GM23338 (cell line): ENCODE data around the gene FAM76B.

ENCODE experiments used
- CREB1 ChIP-seq: fragments of 250-450 bp; sonication (Bioruptor Pico); IDR thresholded peaks from 2 replicates; pipeline ENCODE4 v1.5.0; 2020; ENCODE audit warnings: low read depth, mild to moderate bottlenecking, moderate library complexity
- EZH2 ChIP-seq: fragments of 200-600 bp; sonication (generic); IDR thresholded peaks from one replicate; pipeline ENCODE4 v1.8.0; 2017; ENCODE audit warnings: antibody characterized with exemption, mild to moderate bottlenecking, low read depth; ENCODE audit not compliant: unreplicated experiment
- EZH2phosphoT487 ChIP-seq: fragments of 200-600 bp; sonication (generic); IDR thresholded peaks from one replicate; pipeline ENCODE4 v1.8.1; 2018; ENCODE audit warnings: antibody characterized with exemption; ENCODE audit not compliant: unreplicated experiment
- JUNB ChIP-seq: IDR thresholded peaks from one replicate; pipeline ENCODE4 v1.6.1; 2016; ENCODE audit warnings: antibody characterized with exemption; ENCODE audit not compliant: unreplicated experiment
- NANOG ChIP-seq: IDR thresholded peaks from 2 replicates; pipeline ENCODE4 v1.6.1; 2016; ENCODE audit warnings: antibody characterized with exemption, borderline replicate concordance
- POLR2AphosphoS5 ChIP-seq: IDR thresholded peaks from 2 replicates; pipeline ENCODE4 v1.6.1; 2016; ENCODE audit warnings: antibody characterized with exemption, low read depth
- STAT1 ChIP-seq: IDR thresholded peaks from one replicate; pipeline ENCODE4 v1.6.1; 2016; ENCODE audit warnings: antibody characterized with exemption; ENCODE audit not compliant: unreplicated experiment
- ZNF331 ChIP-seq: fragments of 250-450 bp; sonication (Bioruptor Pico); IDR thresholded peaks from 2 replicates; pipeline ENCODE4 v1.5.0; 2020; ENCODE audit warnings: low read depth, mild to moderate bottlenecking, moderate library complexity
- TF ChIP-seq, protein P1 (sequence below), 2 experiments: fragments of 200-600 bp in 1 of 2; sonication (generic) in 1 of 2; conservative IDR thresholded peaks; 2 replicates each; pipeline versions ENCODE4 v1.5.1 to v1.6.1; 2016 to 2017; ENCODE audit warnings: antibody characterized with exemption in 2 of 2, low read depth in 2 of 2, mild to moderate bottlenecking in 2 of 2, moderate library complexity in 1 of 2
- TF ChIP-seq, protein P2 (sequence below): IDR thresholded peaks from one replicate; pipeline ENCODE4 v1.6.1; 2018; ENCODE audit warnings: antibody characterized with exemption; ENCODE audit not compliant: unreplicated experiment
- TF ChIP-seq, protein P3 (sequence below): fragments of 250-450 bp; sonication (Bioruptor Pico); IDR thresholded peaks from 2 replicates; pipeline ENCODE4 v1.5.0; 2020; ENCODE audit warnings: mild to moderate bottlenecking, moderate library complexity

DNA sequence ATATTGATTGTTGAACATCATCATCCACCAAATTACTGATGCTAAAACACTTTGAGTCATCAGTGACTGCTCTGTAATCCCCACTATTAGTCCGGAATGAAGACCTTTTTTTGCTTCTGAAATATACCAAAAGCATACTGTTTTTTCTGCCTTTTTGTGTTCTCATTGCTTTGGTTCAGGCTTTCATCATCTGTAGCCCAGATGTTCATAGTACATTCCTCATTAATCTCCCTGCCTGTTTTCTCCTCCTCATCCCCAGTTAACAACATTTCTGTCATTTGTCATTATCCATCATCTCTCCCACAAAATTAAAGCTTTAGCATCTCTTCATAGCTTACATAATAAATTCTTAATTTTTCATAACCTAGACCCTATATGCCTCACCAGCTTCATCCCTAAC lies 10.0 kb upstream of the FAM76B start:
- TF ChIP-seq, protein P1, sequence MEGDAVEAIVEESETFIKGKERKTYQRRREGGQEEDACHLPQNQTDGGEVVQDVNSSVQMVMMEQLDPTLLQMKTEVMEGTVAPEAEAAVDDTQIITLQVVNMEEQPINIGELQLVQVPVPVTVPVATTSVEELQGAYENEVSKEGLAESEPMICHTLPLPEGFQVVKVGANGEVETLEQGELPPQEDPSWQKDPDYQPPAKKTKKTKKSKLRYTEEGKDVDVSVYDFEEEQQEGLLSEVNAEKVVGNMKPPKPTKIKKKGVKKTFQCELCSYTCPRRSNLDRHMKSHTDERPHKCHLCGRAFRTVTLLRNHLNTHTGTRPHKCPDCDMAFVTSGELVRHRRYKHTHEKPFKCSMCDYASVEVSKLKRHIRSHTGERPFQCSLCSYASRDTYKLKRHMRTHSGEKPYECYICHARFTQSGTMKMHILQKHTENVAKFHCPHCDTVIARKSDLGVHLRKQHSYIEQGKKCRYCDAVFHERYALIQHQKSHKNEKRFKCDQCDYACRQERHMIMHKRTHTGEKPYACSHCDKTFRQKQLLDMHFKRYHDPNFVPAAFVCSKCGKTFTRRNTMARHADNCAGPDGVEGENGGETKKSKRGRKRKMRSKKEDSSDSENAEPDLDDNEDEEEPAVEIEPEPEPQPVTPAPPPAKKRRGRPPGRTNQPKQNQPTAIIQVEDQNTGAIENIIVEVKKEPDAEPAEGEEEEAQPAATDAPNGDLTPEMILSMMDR (conservative IDR thresholded peaks at IDR 0.05; ENCODE audit: low read depth in 2 of 2) = no peak
- no peak for TF ChIP-seq EZH2
- TF ChIP-seq POLR2AphosphoS5 = no peak
- no peak for TF ChIP-seq NANOG
- TF ChIP-seq EZH2phosphoT487 = no peak
- TF ChIP-seq CREB1 (CRISPR knock-in tag) = no peak
- TF ChIP-seq ZNF331 = no peak
- TF ChIP-seq, protein P2, sequence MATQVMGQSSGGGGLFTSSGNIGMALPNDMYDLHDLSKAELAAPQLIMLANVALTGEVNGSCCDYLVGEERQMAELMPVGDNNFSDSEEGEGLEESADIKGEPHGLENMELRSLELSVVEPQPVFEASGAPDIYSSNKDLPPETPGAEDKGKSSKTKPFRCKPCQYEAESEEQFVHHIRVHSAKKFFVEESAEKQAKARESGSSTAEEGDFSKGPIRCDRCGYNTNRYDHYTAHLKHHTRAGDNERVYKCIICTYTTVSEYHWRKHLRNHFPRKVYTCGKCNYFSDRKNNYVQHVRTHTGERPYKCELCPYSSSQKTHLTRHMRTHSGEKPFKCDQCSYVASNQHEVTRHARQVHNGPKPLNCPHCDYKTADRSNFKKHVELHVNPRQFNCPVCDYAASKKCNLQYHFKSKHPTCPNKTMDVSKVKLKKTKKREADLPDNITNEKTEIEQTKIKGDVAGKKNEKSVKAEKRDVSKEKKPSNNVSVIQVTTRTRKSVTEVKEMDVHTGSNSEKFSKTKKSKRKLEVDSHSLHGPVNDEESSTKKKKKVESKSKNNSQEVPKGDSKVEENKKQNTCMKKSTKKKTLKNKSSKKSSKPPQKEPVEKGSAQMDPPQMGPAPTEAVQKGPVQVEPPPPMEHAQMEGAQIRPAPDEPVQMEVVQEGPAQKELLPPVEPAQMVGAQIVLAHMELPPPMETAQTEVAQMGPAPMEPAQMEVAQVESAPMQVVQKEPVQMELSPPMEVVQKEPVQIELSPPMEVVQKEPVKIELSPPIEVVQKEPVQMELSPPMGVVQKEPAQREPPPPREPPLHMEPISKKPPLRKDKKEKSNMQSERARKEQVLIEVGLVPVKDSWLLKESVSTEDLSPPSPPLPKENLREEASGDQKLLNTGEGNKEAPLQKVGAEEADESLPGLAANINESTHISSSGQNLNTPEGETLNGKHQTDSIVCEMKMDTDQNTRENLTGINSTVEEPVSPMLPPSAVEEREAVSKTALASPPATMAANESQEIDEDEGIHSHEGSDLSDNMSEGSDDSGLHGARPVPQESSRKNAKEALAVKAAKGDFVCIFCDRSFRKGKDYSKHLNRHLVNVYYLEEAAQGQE = no peak
- no peak for TF ChIP-seq STAT1
- no peak for TF ChIP-seq JUNB
- TF ChIP-seq, protein P3, sequence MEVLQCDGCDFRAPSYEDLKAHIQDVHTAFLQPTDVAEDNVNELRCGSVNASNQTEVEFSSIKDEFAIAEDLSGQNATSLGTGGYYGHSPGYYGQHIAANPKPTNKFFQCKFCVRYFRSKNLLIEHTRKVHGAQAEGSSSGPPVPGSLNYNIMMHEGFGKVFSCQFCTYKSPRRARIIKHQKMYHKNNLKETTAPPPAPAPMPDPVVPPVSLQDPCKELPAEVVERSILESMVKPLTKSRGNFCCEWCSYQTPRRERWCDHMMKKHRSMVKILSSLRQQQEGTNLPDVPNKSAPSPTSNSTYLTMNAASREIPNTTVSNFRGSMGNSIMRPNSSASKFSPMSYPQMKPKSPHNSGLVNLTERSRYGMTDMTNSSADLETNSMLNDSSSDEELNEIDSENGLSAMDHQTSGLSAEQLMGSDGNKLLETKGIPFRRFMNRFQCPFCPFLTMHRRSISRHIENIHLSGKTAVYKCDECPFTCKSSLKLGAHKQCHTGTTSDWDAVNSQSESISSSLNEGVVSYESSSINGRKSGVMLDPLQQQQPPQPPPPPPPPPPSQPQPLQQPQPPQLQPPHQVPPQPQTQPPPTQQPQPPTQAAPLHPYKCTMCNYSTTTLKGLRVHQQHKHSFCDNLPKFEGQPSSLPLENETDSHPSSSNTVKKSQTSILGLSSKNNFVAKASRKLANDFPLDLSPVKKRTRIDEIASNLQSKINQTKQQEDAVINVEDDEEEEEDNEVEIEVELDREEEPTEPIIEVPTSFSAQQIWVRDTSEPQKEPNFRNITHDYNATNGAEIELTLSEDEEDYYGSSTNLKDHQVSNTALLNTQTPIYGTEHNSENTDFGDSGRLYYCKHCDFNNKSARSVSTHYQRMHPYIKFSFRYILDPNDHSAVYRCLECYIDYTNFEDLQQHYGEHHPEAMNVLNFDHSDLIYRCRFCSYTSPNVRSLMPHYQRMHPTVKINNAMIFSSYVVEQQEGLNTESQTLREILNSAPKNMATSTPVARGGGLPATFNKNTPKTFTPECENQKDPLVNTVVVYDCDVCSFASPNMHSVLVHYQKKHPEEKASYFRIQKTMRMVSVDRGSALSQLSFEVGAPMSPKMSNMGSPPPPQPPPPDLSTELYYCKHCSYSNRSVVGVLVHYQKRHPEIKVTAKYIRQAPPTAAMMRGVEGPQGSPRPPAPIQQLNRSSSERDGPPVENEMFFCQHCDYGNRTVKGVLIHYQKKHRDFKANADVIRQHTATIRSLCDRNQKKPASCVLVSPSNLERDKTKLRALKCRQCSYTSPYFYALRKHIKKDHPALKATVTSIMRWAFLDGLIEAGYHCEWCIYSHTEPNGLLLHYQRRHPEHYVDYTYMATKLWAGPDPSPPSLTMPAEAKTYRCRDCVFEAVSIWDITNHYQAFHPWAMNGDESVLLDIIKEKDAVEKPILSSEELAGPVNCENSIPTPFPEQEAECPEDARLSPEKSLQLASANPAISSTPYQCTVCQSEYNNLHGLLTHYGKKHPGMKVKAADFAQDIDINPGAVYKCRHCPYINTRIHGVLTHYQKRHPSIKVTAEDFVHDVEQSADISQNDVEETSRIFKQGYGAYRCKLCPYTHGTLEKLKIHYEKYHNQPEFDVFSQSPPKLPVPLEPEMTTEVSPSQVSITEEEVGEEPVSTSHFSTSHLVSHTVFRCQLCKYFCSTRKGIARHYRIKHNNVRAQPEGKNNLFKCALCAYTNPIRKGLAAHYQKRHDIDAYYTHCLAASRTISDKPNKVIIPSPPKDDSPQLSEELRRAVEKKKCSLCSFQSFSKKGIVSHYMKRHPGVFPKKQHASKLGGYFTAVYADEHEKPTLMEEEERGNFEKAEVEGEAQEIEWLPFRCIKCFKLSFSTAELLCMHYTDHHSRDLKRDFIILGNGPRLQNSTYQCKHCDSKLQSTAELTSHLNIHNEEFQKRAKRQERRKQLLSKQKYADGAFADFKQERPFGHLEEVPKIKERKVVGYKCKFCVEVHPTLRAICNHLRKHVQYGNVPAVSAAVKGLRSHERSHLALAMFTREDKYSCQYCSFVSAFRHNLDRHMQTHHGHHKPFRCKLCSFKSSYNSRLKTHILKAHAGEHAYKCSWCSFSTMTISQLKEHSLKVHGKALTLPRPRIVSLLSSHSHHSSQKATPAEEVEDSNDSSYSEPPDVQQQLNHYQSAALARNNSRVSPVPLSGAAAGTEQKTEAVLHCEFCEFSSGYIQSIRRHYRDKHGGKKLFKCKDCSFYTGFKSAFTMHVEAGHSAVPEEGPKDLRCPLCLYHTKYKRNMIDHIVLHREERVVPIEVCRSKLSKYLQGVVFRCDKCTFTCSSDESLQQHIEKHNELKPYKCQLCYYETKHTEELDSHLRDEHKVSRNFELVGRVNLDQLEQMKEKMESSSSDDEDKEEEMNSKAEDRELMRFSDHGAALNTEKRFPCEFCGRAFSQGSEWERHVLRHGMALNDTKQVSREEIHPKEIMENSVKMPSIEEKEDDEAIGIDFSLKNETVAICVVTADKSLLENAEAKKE = no peak
